A549 (cell line): ENCODE measurements around the gene BAIAP3. TPM values are rescaled to one million over a fixed set of nuclear protein-coding genes. Genes with fewer than 3 reads are reported as not detected.

Experiments
- ATAC-seq, 2 experiments: fragments of 200-7000 bp in 1 of 2; fragments of >200 bp in 1 of 2; cut with Nextera tagmentation in 1 of 2; cut with Tn5 transposase in 1 of 2; 3 replicates each; pipeline versions ENCODE4 v1.8.0 to v1.9.1; 2018 to 2020; ENCODE audit warnings: mild to moderate bottlenecking in 1 of 2, moderate library complexity in 1 of 2
- CTCF ChIA-PET: fragments of 300-600 bp; sonication (Branson Sonifier 250); formaldehyde crosslinking; extraction: SDS; loops from one replicate; lab custom pipeline; 2021; ENCODE audit warnings: antibody characterized with exemption, inconsistent platforms; lab: Yijun Ruan, JAX
- POLR2A ChIA-PET: fragments of 350-600 bp; formaldehyde crosslinking; extraction: SDS; loops from one replicate; lab custom pipeline; 2021; ENCODE audit warnings: antibody characterized with exemption, inconsistent platforms; lab: Yijun Ruan, JAX
- DNase-seq, 2 experiments: peaks; one replicate each; pipeline versions ENCODE4 v3.0.0 to v3.0.0-alpha.2; 2011 to 2016; ENCODE audit warnings: low read depth in 1 of 2, low spot score in 1 of 2
- FAIRE-seq: peaks from 2 replicates; lab custom pipeline; 2011; peaks lifted over from hg19 to GRCh38; lab: Jason Lieb, UNC
- H3K27ac ChIP-seq, 2 experiments: fragments of >200 bp; sonication (Bioruptor Twin); formaldehyde crosslinking; 3 replicates each; pipeline ENCODE4 v1.5.1; 2016 to 2017
- H3K4me1 ChIP-seq: fragments of >200 bp; sonication (Bioruptor Twin); formaldehyde crosslinking; 3 replicates; pipeline ENCODE4 v1.6.1; 2016
- H3K4me2 ChIP-seq: fragments of >200 bp; sonication (Bioruptor Twin); formaldehyde crosslinking; 3 replicates; pipeline ENCODE4 v1.6.1; 2016
- H3K4me3 ChIP-seq: fragments of >200 bp; sonication (Bioruptor Twin); formaldehyde crosslinking; 3 replicates; pipeline ENCODE4 v1.5.1; 2016
- H3K9me3 ChIP-seq: fragments of >200 bp; sonication (Bioruptor Twin); formaldehyde crosslinking; 3 replicates; pipeline ENCODE4 v1.6.1; 2016
- BHLHE40 ChIP-seq: IDR thresholded peaks from 2 replicates; pipeline ENCODE4 v1.6.1; 2012; ENCODE audit warnings: low read depth, low read length, inconsistent platforms
- FOSB ChIP-seq: fragments of 250-450 bp; sonication (Bioruptor Pico); IDR thresholded peaks from 2 replicates; pipeline ENCODE4 v1.5.0; 2020; ENCODE audit warnings: mild to moderate bottlenecking, moderate library complexity
- FOSL2 ChIP-seq, 2 experiments: fragments of 450-650 bp in 1 of 2; fragments of >200 bp in 1 of 2; sonication (Bioruptor Twin) in 1 of 2; formaldehyde crosslinking; IDR thresholded peaks; 2 replicates each; pipeline versions ENCODE4 v1.5.0 to v1.6.1; 2016 to 2020; ENCODE audit warnings: mild to moderate bottlenecking in 1 of 2, moderate library complexity in 1 of 2
- GATA3 ChIP-seq: IDR thresholded peaks from 2 replicates; pipeline ENCODE4 v1.6.1; 2012; ENCODE audit warnings: borderline replicate concordance
- HDAC2 ChIP-seq: fragments of 200-600 bp; sonication (generic); IDR thresholded peaks from 2 replicates; pipeline ENCODE4 v1.6.1; 2016
- HEYL ChIP-seq: fragments of 250-450 bp; sonication (Bioruptor Pico); IDR thresholded peaks from 2 replicates; pipeline ENCODE4 v1.8.0; 2021; ENCODE audit warnings: mild to moderate bottlenecking, moderate library complexity
- HMGXB4 ChIP-seq: fragments of 250-450 bp; sonication (Bioruptor Pico); IDR thresholded peaks from 2 replicates; pipeline ENCODE4 v1.5.0; 2021; ENCODE audit warnings: mild to moderate bottlenecking, moderate library complexity, borderline replicate concordance
- HOXB5 ChIP-seq: fragments of 250-450 bp; sonication (Bioruptor Pico); IDR thresholded peaks from 2 replicates; pipeline ENCODE4 v1.5.0; 2020; ENCODE audit warnings: mild to moderate bottlenecking, moderate library complexity
- KDM1A ChIP-seq: fragments of 200-600 bp; sonication (generic); IDR thresholded peaks from 2 replicates; pipeline ENCODE4 v1.6.1; 2016; ENCODE audit warnings: low read depth, mild to moderate bottlenecking
- MAFK ChIP-seq: fragments of 450-650 bp; IDR thresholded peaks from 2 replicates; pipeline ENCODE4 v1.6.1; 2014; ENCODE audit not compliant: partially characterized antibody
- MYC ChIP-seq: IDR thresholded peaks from 2 replicates; pipeline ENCODE4 v1.6.1; 2012; ENCODE audit warnings: mild to moderate bottlenecking, inconsistent platforms, low read length, improper control_type of control experiment, borderline replicate concordance
- NPAS2 ChIP-seq: fragments of 250-450 bp; sonication (Bioruptor Pico); IDR thresholded peaks from 2 replicates; pipeline ENCODE4 v1.8.0; 2022; ENCODE audit warnings: mild to moderate bottlenecking, moderate library complexity, borderline replicate concordance
- PBX3 ChIP-seq: IDR thresholded peaks from 2 replicates; pipeline ENCODE4 v1.6.1; 2012
- PHF8 ChIP-seq: fragments of 200-600 bp; sonication (generic); IDR thresholded peaks from 2 replicates; pipeline ENCODE4 v1.6.1; 2016; ENCODE audit warnings: low read depth, mild to moderate bottlenecking, antibody characterized with exemption, moderate library complexity, borderline replicate concordance
- POLR2A ChIP-seq: IDR thresholded peaks from 2 replicates; pipeline ENCODE4 v1.6.1; 2012; ENCODE audit warnings: mild to moderate bottlenecking, low read length
- POLR2AphosphoS2 ChIP-seq: conservative IDR thresholded peaks from 2 replicates; pipeline ENCODE4 v1.6.1; 2012; ENCODE audit warnings: low read length, improper control_type of control experiment, inconsistent platforms
- RAD21 ChIP-seq, 2 experiments: fragments of >200 bp in 1 of 2; sonication (Bioruptor Twin) in 1 of 2; formaldehyde crosslinking in 1 of 2; IDR thresholded peaks in 1 of 2; conservative IDR thresholded peaks in 1 of 2; 2 replicates in 1 of 2; 3 replicates in 1 of 2; pipeline ENCODE4 v1.6.1; 2012 to 2018; ENCODE audit warnings: inconsistent platforms in 1 of 2
- TFCP2L1 ChIP-seq: fragments of 250-450 bp; sonication (Bioruptor Pico); IDR thresholded peaks from 2 replicates; pipeline ENCODE4 v1.5.0; 2021; ENCODE audit warnings: mild to moderate bottlenecking
- WGBS: methylation state at CpG from one replicate; pipeline ENCODE4 v1.1.6; 2017; ENCODE audit errors: missing lambda C conversion rate; 5-methylcytosine and 5-hydroxymethylcytosine counted together
- polyA plus RNA-seq, 4 experiments: library from polyadenylated mRNA; depleted of rRNA in 3 of 4; stranded (reverse); fragments of >200 nt; fragmentation: RNase III in 1 of 4; extraction: RNeasy Plus Mini Kit Qiagen cat#74134 plus additional on column Dnase treatment in 1 of 4; gene quantifications; 2 replicates in 3 of 4; 3 replicates in 1 of 4; pipeline ENCODE4 v1.2.3, GENCODE V29; 2011 to 2017
- TF ChIP-seq, protein P1 (sequence below): fragments of 150-350 bp; IDR thresholded peaks from 2 replicates; pipeline ENCODE4 v1.6.1; 2014; ENCODE audit warnings: low read depth, mild to moderate bottlenecking, low read length

BAIAP3 gene
- polyA plus RNA-seq, 2 of the 4 experiments (the other 2 are of a cell fraction): 0.31 to 0.32 TPM

GRCh38 chr16:1366712-1367299 lies 33.4 kb downstream of the BAIAP3 start:
- DNase-seq: no peak
- TF ChIP-seq PBX3: 0 out of 2 replicates have a peak, but pooled peaks have one; percentile 45
- TF ChIP-seq HMGXB4: no peak
- Histone ChIP-seq H3K4me3 (no peak overlapping the region), H3K4me1 (peaks cover 3% of the 10 kb centered on the region; the same call in 1 of the 3 replicates), H3K4me2 (no peak overlapping the region), H3K27ac (no peak overlapping the region), H3K9me3 (no peaks in the 10 kb centered on the region)
- POLR2A ChIA-PET: interaction anchor here (1.3 kb wide), 1 partner anchor 12 kb away, joined by 4 read pairs; no protein-coding TSS in a partner anchor
- FAIRE-seq: no peak
- CTCF ChIA-PET: interaction anchor here (0.8 to 9.1 kb wide), 4 partner anchors 11 to 46 kb away, joined by 3 to 127 read pairs (median 40); no protein-coding TSS in a partner anchor
- ATAC-seq: peak; percentile 6 to 8; a peak in 3 of 6 replicates
- 95% methylated on average over 19 of the region's 24 CpGs for WGBS

- ChIA-PET CTCF (interaction anchor here (1.0 to 7.3 kb wide), 3 partner anchors 12 to 22 kb away, joined by 3 to 78 read pairs (median 4); no protein-coding TSS in a partner anchor), POLR2A (interaction anchor here (0.6 to 1.3 kb wide), 2 partner anchors 11 to 13 kb away, joined by 4 read pairs; no protein-coding TSS in a partner anchor)
- Histone ChIP-seq H3K4me2 (no peak overlapping the region), H3K4me3 (no peak overlapping the region), H3K27ac (no peak overlapping the region), H3K4me1 (peaks cover 3% of the 10 kb centered on the region; the same call in 1 of the 3 replicates), H3K9me3 (no peaks in the 10 kb centered on the region)
- WGBS: 92% methylated on average over 11 of the region's 27 CpGs
- ATAC-seq (no peak), DNase-seq (no peak), FAIRE-seq (no peak)
- TF ChIP-seq HEYL (CRISPR knock-in tag) (no peak), HOXB5 (no peak), MAFK (no peak), NPAS2 (no peak), FOSB (CRISPR knock-in tag) (no peak), TFCP2L1 (CRISPR knock-in tag) (no peak), HDAC2 (no peak), BHLHE40 (no peak), FOSL2 (IDR thresholded peaks at IDR 0.05) (no peak), FOSL2 (CRISPR knock-in tag; IDR thresholded peaks at IDR 0.05) (no peak), RAD21 (conservative IDR thresholded peaks at IDR 0.05 in 1 of 2, IDR thresholded peaks at IDR 0.05 in 1 of 2) (no peak), POLR2A (no peak), POLR2AphosphoS2 (no peak), GATA3 (no peak), PHF8 (no peak), MYC (no peak), KDM1A (no peak)
- TF ChIP-seq, protein P1, sequence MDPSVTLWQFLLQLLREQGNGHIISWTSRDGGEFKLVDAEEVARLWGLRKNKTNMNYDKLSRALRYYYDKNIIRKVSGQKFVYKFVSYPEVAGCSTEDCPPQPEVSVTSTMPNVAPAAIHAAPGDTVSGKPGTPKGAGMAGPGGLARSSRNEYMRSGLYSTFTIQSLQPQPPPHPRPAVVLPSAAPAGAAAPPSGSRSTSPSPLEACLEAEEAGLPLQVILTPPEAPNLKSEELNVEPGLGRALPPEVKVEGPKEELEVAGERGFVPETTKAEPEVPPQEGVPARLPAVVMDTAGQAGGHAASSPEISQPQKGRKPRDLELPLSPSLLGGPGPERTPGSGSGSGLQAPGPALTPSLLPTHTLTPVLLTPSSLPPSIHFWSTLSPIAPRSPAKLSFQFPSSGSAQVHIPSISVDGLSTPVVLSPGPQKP: no peak
- TF ChIP-seq, all 56 proteins: peak for 0
Observed at GRCh38 chr16:1367486-1368174, 34.2 kb downstream of the BAIAP3 start.
